ENCODE results near the gene HS6ST2.

- TF ChIP-seq CTCF (optimal IDR thresholded peaks at IDR 0.05 in 1 of 3, IDR thresholded peaks at IDR 0.05 in 1 of 3, conservative IDR thresholded peaks at IDR 0.05 in 1 of 3; ENCODE audit: extremely low read depth in 1 of 3, insufficient read depth in 2 of 3, low read length in 3 of 3) (no peak), EZH2 (IDR thresholded peaks at IDR 0.05; ENCODE audit: low read length) (no peak)
Observed at GRCh38 chrX:132742246-132742645, 216.2 kb downstream of the HS6ST2 start.
